ENCODE measurements around the gene UTP4.
"Not testable (repeated sequence)": the region's sequence is repeated elsewhere in the genome, so short reads cannot be mapped to it uniquely, and the experiment has no call there.

Gene UTP4

DNA sequence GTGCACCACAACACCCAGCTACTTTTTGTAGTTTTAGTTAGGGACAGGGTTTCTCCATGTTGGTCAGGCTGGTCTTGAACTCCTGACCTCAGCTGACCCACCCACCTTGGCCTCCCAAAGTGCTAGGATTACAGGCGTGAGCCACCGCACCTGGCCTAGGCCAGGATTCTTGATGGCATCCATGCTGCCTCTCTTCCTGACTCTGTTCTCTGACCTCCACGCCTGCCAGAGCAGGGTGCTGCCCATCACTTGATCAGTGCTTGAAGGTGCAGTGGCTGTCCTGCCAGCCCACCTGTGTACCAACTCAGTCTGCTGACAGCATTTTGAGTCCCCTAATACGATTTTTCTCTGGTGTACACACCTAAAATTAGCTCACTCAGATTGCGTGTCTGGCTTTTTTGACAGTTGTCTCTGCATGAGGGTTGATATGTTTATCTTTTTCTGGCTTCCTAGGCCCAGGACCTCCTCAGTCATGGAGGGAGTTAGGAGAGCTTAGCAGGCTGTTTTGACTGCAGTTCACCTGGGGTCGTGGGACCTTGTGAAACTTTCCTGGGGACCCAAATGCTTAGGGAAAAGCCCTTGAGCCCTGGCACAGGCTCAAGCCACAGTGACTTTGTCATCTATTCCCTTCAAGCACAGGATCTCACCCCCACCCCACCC is 21.1 kb upstream of the UTP4 start:
- DNase-seq, result no peak

DNA sequence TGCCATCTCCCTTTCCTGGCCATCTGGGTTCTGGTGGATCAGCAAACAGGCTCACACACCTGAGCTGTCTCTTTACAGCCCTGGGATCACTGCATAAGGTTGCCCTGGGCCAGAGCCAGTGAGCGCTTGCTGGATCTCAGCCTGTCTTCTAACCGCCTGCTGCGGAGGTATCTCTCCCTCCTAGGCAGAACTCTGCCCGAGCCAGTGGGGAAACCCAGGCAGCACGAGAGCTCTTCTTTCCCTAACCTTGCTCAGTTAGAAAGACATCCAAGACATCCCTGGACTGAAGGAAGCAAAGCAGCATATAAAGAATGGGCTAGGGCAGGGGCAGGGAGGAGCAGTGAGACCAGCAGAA is 20.6 kb upstream of the UTP4 start:
- DNase-seq, result peak; percentile 31

DNA sequence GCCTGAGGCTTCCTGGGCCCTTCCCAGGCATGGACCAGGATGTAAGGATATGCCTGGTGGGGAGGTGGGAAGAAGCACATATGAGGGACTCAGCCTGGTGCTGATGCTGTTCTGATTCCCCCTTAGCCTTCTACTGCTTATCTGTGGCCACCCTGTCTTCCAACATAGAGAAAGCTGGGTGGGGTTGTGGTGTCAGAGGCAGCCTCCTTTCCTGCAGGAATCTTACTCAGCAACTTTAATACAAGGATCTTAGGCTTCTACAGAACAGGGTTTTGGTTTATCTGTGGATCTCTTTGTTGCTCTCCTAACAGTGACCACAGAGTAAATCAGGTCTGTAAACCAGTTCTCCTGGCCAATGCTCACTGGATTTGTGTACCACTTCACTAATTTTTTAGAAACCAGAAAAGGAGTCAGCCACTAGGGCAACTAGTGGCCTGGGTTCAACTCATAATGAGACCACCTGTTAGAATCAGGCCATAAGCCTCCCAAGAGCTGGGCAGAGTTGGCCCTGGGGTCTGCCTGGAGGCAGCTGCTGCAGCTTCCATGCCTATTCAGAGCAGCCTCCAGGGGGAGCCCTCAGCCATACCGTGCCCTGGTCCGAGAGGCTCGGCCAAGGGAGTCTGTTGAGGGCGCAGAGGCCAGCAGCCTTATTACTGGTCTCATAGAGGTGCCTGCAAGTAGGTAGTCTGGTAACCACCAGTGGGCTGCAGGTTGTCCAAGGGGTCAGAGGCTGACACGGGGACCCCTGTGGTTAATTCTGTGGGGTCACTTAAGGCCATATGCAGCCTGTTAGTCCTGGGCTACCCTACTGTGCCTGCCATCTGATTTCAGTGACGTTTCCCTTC is 19.9 kb upstream of the UTP4 start:
- no peak for DNase-seq

DNA sequence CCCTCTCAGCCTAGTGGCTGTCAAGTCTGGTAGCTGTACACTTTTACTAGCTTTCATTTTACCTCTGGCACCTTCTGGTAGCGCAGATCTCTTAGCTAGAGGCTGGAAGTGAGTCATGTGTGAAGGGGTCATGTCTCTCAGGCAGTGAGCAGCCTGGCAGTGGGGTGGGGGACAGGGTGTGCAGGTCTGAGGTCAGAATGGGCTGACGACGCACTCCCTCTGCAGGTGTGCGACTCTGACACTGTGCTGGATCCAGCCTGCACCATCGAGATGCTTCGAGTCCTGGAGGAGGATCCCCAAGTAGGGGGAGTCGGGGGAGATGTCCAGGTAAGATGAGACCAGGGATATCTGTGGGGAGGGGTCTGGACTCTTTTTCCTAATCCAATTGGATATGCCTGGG is 19.2 kb upstream of the UTP4 start:
- DNase-seq, result no peak

DNA sequence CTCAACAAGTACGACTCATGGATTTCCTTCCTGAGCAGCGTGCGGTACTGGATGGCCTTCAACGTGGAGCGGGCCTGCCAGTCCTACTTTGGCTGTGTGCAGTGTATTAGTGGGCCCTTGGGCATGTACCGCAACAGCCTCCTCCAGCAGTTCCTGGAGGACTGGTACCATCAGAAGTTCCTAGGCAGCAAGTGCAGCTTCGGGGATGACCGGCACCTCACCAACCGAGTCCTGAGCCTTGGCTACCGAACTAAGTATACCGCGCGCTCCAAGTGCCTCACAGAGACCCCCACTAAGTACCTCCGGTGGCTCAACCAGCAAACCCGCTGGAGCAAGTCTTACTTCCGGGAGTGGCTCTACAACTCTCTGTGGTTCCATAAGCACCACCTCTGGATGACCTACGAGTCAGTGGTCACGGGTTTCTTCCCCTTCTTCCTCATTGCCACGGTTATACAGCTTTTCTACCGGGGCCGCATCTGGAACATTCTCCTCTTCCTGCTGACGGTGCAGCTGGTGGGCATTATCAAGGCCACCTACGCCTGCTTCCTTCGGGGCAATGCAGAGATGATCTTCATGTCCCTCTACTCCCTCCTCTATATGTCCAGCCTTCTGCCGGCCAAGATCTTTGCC is 18.0 kb upstream of the UTP4 start:
- DNase-seq, result no peak

DNA sequence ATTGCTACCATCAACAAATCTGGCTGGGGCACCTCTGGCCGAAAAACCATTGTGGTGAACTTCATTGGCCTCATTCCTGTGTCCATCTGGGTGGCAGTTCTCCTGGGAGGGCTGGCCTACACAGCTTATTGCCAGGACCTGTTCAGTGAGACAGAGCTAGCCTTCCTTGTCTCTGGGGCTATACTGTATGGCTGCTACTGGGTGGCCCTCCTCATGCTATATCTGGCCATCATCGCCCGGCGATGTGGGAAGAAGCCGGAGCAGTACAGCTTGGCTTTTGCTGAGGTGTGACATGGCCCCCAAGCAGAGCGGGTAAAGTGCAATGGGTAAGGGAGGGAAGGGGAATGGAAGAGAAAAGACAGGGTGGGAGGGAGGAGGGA is 17.5 kb upstream of the UTP4 start:
- DNase-seq, result no peak

DNA sequence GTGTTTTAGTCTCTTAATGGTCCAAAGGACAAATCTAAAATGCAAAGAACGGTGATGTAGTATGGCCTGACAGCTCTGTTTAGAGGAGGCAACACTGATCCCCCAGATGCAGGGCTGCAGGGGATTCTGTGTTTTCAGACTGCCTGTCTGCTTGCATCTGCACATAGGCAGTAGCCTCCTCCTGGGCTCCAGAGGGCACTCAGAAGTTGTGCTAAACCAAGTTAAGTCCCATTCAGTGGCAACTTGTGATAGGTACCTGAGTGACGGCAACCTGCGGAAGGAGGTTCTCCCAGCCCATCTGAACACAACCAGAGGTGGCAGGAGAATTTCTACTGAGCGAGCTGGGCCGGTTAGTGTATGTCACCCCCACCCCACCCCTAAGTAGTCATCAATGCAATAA is 17.1 kb upstream of the UTP4 start:
- no peak for DNase-seq

DNA sequence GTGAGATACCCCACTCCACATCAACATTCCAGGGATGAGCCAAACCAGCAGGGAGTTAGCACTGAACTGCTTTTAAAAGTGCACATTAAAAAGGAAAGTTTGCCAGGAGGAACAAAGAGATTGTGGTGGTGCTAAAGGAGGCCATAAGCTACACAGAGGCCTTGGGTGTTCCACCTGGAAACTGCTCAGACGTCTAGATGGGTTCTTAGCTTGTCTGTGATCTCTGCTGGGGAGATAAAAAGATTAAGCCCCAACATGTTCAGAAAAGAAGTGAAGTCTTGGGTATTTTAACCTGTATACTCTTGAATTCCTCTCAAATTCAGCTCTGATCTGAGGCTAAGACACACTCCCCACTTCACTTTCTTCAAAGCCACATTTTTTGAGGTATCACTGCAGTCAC is 16.6 kb upstream of the UTP4 start:
- DNase-seq, result no peak

DNA sequence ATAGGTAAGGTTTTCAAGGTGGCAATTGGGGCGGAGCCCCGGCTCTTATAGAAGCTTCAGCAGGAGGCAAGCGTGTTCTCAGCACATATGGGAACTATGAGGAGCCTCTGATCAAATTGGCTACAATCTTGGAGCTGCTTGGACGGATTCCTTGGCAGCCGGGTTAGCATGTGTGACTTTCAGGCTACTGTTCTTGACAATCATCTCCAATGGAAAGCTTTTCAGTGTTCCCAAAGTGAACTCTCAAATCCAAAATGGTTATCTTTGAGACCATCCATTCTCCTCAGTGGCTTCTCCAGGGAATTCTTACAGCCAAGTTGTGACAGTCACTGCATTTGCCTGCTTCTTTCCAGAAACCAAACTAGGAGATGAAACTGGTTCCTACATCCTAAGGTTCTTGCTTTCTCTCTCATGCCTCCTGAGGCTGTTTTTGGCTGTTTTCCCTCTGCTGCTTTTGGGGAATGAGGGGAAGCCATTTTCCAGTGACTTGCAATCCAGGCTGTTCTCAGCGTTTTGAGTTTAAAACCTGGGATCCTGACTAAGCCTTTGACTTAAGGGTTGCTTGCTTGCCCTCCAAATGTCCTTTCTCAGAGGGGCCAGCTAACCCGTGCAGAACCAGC is 16.1 kb upstream of the UTP4 start:
- no peak for DNase-seq

DNA sequence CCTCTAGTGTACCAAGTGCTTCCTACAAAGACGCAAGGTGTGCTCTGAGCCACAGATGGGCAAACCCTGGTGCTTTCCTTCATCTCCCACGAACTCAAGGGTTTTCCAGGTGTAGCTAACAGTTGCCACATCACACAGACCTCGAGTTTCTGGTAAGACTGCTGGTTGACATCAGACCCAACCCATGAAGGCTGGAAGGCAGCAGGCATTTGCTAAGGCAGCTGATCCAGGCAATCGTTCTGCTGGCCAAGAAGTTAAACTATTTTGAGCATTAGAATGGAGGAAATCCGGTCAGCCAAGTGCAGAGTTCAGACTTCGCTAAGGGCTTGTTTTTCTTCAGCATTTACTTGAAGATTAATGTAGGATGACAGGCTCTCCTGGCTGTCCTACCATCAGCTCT is 15.5 kb upstream of the UTP4 start:
- DNase-seq, result no peak

DNA sequence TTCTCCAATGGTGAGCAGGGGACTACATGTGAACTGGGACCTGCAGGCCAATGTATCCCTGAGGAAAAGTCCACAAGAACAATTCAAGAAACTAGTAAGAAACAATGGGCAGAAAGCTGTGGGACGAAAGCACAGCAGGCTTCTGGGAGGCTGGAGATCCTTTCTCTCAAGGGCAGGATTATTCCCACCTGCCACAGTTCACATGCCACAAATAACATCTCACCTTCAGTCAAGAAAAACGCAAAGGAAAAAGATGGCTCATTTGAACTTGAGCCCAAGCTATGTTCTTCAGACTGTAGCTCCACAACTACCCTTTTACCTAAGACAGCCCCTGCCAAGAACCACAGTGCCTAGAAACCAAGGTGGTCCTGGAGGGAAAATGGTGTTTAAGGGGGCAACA is 14.0 kb upstream of the UTP4 start:
- DNase-seq, result no peak

DNA sequence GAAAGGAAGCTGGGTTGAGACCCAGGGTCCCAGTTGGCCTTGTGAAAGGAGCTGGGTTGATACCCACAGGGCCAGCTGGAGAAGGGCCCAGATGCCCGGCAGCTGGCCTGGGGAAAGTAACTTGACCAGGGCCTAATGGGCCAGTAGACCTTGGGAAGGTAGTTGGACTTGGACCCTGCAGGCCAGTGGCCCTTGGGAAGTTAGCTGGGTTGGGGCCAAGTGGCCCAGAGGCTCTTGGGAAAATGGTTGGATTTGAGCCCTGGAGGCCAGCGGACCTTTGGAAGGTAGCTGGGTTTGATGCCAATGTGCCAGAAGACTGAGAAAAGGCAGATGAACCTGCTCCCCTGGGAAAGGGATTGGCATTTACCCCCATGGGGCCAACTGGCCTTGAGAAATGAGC is 13.5 kb upstream of the UTP4 start:
- DNase-seq, result no peak

DNA sequence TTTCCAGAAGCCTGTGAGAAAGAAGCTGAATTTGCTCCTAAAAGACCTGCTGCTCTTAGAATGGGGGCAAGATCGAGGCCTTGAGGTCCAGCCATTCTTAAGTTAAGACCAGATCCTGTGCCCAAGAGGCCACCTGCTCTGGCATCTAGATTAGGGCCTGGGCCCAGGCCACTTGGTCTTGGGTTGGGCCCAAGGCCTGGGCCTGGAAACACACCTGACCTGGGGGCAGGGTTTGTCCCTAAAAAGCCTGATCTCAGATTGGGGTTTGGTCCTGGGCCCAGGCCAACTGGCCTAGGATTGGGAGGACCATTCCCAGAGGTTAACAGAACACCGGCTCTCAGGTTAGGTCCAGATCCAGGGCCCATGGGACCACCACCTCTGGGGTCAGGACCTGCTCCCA is 12.9 kb upstream of the UTP4 start:
- DNase-seq, result no peak

DNA sequence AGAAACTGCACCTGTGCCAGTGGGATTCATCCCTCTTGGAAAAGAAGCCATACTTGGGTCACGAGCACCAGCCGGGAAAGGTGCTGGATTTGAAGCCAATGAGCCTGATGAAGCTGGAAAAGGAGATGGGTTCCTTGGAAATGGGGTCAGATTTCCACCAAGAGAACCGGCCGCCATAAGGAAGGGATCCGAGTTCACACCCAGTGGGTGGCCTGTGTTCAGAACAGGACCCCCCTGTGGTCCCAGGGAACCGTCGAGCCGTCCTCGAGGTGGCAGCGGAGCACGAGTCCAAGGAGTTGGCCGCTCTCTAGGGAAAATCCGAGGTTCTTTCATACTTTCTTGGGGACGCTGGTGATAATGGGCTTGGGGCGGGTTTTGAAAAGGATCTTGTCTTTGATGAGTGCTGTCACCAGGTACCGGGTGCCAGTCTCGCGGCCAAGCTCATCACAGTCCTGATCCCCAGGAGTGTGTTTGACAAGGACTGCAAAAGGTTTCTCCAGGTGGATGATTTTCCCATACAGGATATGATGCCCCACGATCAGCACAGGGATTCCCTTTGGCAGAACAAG is 12.3 kb upstream of the UTP4 start:
- no peak for DNase-seq

DNA sequence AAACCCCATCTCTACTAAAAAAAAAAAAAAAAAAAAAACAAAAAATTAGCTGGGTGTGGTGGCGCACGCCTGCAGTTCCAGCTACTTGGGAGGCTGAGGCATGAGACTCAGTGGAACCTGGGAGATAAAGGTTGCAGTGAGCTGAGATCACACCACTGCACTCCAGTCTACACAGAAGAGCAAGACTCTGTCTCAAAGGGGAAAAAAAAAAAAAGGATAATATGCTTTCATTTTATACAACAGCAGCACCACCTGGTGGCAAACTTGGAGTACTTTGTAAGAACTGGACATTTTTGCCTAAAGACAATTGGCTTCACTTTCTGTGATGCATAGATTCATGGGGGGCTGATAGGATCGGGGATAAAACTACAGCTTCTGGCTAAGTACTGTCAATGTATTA is 8.5 kb upstream of the UTP4 start:
- DNase-seq, result peak; percentile 82

DNA sequence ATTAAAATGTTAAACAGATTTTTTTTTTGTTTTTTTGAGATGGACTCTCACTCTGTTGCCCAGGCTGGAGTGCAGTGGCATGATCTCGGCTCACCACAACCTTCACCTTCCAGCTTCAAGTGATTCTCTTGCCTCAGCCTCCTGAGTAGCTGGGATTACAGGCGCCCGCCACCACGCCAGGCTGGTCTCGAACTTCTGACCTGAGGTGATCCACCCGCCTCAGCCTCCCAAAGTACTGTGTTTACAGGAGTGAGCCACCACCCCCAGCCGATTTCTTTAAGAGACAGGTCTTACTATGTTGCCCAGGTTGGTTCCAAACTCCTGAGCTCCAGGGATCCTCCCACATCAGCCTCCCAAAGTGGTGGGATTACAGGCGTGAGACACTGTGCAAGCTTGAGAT is 8.0 kb upstream of the UTP4 start:
- DNase-seq, result not testable (repeated sequence)

DNA sequence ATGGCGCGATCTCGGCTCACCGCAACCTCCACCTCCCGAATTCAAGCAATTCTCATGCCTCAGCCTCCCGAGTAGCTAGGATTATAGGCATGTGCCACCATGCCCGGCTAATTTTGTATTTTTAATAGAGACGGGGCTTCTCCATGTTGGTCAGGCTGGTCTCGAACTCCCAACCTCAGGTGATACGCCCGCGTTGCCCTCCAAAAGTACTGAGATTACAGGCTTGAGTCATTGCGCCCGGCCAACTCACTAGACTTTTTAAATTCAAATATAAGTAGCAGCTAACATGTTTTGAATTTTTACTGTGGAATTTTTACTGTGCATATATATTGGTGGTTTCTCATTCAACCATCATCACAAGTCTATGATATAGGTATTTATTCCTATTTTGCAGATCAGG is 7.5 kb upstream of the UTP4 start:
- DNase-seq, result not testable (repeated sequence)

DNA sequence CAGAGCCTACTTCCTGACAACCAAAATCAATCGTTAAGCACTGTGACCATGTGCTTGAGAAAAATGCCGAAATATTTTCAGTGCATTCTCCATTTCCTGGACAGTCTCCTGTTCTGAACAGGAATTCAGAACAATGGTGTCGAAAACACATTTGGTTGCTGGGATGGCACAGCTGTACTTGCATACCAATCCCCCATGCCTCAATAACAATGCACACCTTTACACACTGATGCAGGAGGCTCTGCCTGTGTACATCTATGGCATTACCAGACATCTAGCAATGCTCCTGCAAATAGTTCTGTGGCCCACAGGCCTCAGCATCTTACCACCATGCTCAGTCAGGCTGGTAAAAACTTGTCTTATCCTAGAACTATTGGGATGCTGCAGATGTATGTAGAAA is 6.2 kb upstream of the UTP4 start:
- DNase-seq, result no peak

DNA sequence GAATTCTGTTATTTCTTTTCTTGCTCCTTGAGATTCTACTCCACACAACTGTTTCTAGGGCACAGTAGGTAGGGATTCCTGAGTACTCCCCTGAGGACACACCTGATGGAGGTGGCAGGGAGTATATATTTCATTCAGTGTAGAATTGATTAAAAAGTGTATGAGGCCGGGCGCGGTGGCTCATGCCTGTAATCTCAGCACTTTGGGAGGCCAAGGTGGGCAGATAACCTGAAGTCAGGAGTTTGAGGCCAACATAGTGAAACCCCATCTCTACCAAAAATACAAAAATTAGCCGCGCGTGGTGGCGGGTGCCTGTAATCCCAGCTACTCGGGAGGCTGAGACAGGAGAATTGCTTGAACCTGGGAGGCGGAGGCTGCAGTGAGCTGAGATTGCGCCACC is 5.6 kb upstream of the UTP4 start:
- DNase-seq, result not testable (repeated sequence)

DNA sequence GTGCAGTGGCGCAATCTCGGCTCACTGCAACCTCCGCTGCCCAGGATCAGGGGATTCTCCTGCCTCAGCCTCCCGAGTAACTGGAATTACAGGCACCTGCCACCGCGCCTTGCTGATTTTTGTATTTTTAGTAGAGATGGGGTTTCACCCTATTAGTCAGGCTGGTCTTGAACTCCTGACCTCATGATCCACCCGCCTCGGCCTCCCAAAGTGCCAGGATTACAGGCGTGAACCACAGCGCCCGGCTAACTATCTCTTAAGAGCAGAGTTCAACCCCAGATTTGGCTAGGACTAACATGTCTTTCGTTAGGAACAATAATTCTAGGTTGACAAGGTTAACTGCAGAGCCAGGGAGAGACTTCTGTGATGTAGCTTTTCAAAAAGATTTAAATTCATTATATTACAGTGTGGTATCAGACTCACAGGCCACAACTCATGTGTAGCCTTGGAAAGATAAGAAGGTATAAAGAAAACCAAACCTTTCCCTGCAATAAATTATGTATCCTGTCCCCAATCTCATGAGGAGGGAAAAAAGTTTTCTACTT is 4.4 kb upstream of the UTP4 start:
- no peak for DNase-seq

DNA sequence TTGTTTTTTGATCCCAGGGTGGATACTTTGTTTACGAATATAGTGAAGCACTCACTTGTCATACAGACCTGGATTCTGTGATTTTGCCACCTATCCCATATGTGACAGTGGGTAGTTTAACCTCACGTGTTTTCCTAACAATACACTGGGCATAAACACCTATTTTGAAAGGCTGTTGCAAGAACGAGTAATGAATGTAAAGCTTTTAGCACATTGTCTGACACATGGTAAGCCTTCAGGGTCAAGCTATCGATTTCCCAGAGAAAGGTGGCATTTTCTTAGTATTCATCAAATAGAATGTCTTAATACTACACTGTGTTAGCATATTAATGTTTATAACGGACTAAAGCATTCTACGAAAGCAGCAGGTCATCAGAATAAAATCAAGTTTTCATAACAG is 2.0 kb upstream of the UTP4 start:
- no peak for DNase-seq

DNA sequence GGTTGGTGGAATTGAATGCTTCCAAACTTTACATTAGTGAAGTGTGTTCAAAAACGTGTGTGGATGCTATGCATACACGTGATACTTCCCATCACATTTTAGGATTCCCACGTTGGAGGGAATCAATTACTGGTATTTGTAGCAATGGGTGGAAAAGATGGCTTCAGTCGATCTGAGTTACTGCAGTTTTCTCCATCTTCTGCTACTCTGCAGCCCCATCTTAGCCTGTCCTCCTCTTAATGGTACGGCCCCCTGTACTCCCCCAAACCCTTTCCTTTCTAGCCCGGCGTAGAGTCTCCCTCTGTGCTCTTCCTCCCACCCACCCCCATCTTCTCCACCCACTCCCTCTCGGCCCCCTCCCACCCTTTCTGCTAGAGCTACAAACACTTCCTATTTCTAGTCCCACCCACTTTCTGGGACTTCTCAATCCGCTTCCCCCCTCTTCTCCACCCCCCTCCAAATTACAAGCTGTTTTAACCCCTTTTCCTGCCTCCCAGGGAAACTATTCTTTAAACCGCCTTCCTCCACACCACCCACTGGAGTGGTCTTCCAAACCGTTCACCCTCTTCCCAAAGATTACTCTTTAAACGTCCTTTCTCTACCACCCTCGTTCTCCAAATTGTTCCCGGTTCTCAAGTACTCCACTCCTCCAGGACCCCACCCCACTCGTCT is 1.1 kb upstream of the UTP4 start:
- DNase-seq, result peak; percentile 59

Data from NCI-H2171 treated with DMSO at 0.1 percent for 48 hours (cell line).